HG03457 (cell line): Measurements from ENCODE around the gene BMPER.
A peak's percentile ranks its signal among the peaks of the same experiment; 100 is the strongest.

ENCODE experiments used
- ATAC-seq: cut with Tn5 transposase; IDR thresholded peaks from one replicate; pipeline ENCODE4 v1.9.1; 2021; ENCODE audit warnings: moderate number of reproducible peaks; ENCODE audit not compliant: unreplicated experiment

The BMPER gene

GRCh38 chr7:33921216-33921938 lies 16.0 kb downstream of the BMPER start:
- ATAC-seq = no peak

GRCh38 chr7:33922820-33923219 lies 17.5 kb downstream of the BMPER start:
- ATAC-seq = no peak

- no peak for ATAC-seq
These were observed 18.3 kb downstream of the BMPER start for GRCh38 chr7:33923440-33924229.

- ATAC-seq = no peak
These were observed 21.2 kb downstream of the BMPER start for GRCh38 chr7:33926535-33926934.

GRCh38 chr7:33928986-33929385 lies 23.6 kb downstream of the BMPER start:
- no peak for ATAC-seq

GRCh38 chr7:33932221-33932620 lies 26.9 kb downstream of the BMPER start:
- no peak for ATAC-seq

- ATAC-seq = peak; percentile 92
These were observed 27.6 kb downstream of the BMPER start for GRCh38 chr7:33932832-33933468.

- ATAC-seq = no peak
These were observed 28.4 kb downstream of the BMPER start for GRCh38 chr7:33933611-33934281.

GRCh38 chr7:33934391-33934790 lies 29.1 kb downstream of the BMPER start:
- ATAC-seq = no peak

GRCh38 chr7:33936503-33936902 lies 31.2 kb downstream of the BMPER start:
- no peak for ATAC-seq

GRCh38 chr7:33937871-33938270 lies 32.5 kb downstream of the BMPER start:
- no peak for ATAC-seq

GRCh38 chr7:33939121-33939520 lies 33.8 kb downstream of the BMPER start:
- ATAC-seq = no peak

GRCh38 chr7:33940503-33940902 lies 35.2 kb downstream of the BMPER start:
- ATAC-seq = no peak

GRCh38 chr7:33941418-33941817 lies 36.1 kb downstream of the BMPER start:
- ATAC-seq = no peak

- ATAC-seq = no peak
These were observed 40.9 kb downstream of the BMPER start for GRCh38 chr7:33946094-33946699.

GRCh38 chr7:33950047-33950714 lies 44.8 kb downstream of the BMPER start:
- no peak for ATAC-seq

- ATAC-seq = no peak
These were observed 47.5 kb downstream of the BMPER start for GRCh38 chr7:33952824-33953223.

GRCh38 chr7:33958104-33958503 lies 52.8 kb downstream of the BMPER start:
- ATAC-seq = no peak

- no peak for ATAC-seq
These were observed 54.3 kb downstream of the BMPER start for GRCh38 chr7:33959676-33960075.

GRCh38 chr7:33961948-33962347 lies 56.6 kb downstream of the BMPER start:
- ATAC-seq = no peak
